Muscle layer of duodenum (tissue), 2 donors: ENCODE results near the gene MGLL.
"Not testable (repeated sequence)": the region's sequence is repeated elsewhere in the genome, so short reads cannot be mapped to it uniquely, and the experiment has no call there.

Source experiments
- H3K27ac ChIP-seq: one replicate; pipeline ENCODE4 v1.7.0; 2013; ENCODE audit warnings: mild to moderate bottlenecking, low read length
- H3K27me3 ChIP-seq: one replicate; pipeline ENCODE4 v1.7.0; 2013; ENCODE audit warnings: low read depth, mild to moderate bottlenecking, control low read depth, low read length
- H3K36me3 ChIP-seq, 2 donors: one replicate each; pipeline ENCODE4 v1.7.0; 2013; ENCODE audit warnings: low read length in 2 of 2, control low read depth in 1 of 2, mild to moderate bottlenecking in 1 of 2; ENCODE audit not compliant: insufficient read depth in 2 of 2, control insufficient read depth in 1 of 2
- H3K4me1 ChIP-seq, 2 donors: one replicate each; pipeline ENCODE4 v1.7.0; 2013; ENCODE audit warnings: low read length in 2 of 2, mild to moderate bottlenecking in 2 of 2, control low read depth in 1 of 2, moderate library complexity in 1 of 2; ENCODE audit not compliant: insufficient read depth in 2 of 2, control insufficient read depth in 1 of 2
- H3K4me3 ChIP-seq, 2 donors: one replicate each; pipeline ENCODE4 v1.7.0; 2013; ENCODE audit warnings: low read length in 2 of 2, low read depth in 1 of 2, mild to moderate bottlenecking in 1 of 2
- H3K9me3 ChIP-seq, 2 donors: one replicate each; pipeline ENCODE4 v1.7.0; 2013; ENCODE audit warnings: low read length in 2 of 2, control low read depth in 1 of 2, mild to moderate bottlenecking in 1 of 2; ENCODE audit not compliant: control insufficient read depth in 1 of 2
- donor health status: healthy.

The MGLL gene

DNA sequence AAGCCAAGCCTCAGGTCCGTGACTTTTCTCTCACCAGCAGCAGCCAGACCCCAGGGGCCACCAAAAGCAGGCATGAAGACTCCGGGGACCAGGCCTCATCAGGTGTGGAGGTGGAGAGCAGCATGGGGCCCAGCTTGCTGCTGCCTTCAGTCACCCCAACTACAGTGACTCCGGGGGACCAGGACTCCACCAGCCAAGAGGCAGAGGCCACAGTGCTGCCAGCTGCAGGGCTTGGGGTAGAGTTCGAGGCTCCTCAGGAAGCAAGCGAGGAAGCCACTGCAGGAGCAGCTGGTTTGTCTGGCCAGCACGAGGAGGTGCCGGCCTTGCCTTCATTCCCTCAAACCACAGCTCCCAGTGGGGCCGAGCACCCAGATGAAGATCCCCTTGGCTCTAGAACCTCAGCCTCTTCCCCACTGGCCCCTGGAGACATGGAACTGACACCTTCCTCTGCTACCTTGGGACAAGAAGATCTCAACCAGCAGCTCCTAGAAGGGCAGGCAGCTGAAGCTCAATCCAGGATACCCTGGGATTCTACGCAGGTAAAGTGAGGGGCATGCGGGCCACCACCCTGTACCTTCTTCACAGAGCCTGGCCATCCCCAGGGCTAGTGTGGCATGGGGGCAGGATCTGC, 161.6 kb downstream of the MGLL start:
- peaks cover 0 to under 1% of the 10 kb centered on the region in 2 donors for H3K4me1 ChIP-seq
- H3K4me3 ChIP-seq = no peak overlapping the region
- no peak overlapping the region for H3K27ac ChIP-seq
- H3K9me3 ChIP-seq = no peaks in the 10 kb centered on the region
- H3K36me3 ChIP-seq = no peaks in the 10 kb centered on the region
- H3K27me3 ChIP-seq = no peaks in the 10 kb centered on the region

DNA sequence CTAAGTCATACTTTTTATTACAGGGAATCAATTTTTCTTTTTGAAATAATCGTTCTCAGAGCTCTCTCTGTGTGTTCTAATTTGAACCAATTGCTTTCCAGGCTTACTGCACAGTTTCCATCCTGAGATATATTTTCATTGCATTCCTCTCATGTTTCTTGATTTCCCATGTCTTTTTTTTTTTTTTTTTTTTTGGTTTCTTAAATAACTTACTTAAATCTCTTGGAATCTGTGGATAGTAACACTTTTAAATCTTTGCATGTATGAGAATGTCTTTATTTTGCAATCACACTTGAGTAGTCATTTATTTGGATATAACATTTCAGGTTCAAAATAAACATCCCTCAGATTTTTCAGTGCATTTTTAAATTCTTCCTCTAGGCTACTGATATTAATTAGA, 164.1 kb downstream of the MGLL start:
- no peak overlapping the region for H3K27ac ChIP-seq

DNA sequence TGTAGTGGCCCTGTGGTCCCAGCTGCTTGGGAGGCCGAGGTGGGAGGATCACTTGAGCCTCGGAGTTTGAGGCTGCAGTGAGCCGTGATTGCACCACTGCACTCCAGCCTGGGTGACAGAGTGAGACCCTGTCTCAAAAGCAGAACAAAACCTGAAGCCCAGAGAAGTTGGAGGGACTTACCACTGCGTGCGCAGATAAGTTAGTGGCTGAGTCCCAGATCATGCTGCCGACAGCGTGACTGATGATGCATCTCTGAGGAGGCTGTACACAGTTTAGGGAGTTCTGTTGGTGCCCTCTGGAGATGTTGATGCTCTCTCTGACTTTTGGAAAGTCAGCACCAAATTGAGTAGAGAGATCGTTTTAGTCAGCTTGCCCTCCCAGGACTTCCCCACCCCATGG, 165.4 kb downstream of the MGLL start:
- Histone ChIP-seq H3K36me3 (no peaks in the 10 kb centered on the region), H3K27me3 (no peaks in the 10 kb centered on the region), H3K27ac (no peak overlapping the region), H3K4me1 (peaks cover 0 to 4% of the 10 kb centered on the region in 2 donors), H3K9me3 (no peaks in the 10 kb centered on the region), H3K4me3 (no peak overlapping the region)

More for the DNA sequence above, 164.1 kb downstream of the MGLL start:
- Histone ChIP-seq H3K9me3 (no peaks in the 10 kb centered on the region), H3K36me3 (no peaks in the 10 kb centered on the region), H3K4me1 (peaks cover 0 to 4% of the 10 kb centered on the region in 2 donors), H3K4me3 (no peak overlapping the region), H3K27me3 (no peaks in the 10 kb centered on the region)

DNA sequence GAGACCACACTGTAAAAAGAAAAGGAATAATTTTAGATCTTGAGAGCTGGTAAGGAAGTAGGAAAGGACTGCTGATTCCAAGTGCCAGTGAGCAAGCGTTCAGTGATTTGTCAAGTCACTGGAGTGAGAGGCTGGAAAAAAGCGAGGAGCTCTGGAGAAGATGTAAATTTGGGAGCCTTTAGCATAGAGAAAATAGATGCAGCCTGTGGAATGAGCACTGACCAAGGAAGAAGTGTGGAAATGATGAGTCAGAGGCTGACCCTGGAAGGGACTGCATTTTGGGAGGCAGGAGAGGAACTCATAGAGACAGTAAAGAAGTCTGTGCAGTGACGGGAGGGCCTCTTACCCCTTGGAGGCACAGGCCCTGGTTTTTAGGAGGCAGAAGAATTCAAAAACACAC, 166.7 kb downstream of the MGLL start:
- peaks cover 0 to 4% of the 10 kb centered on the region in 2 donors for H3K4me1 ChIP-seq
- no peak overlapping the region for H3K4me3 ChIP-seq
- H3K27ac ChIP-seq = no peak overlapping the region

DNA sequence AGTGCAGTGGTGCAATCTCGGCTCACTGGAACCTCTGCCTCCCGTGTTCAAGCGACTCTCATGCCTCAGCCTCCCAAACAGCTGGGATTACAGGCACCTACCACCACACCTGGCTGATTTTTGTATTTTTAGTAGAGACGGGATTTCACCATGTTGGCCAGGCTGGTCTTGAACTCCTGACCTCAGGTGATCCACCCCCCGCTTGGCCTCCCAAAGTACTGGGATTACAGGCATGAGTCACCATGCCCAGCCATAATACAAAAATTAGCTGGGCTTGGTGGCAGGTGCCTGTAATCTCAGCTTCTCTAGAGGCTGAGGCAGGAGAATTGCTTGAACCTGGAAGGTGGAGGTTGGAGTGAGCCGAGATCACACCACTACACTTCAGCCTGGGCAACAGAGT, 167.3 kb downstream of the MGLL start:
- not testable (repeated sequence) for H3K9me3 ChIP-seq, H3K36me3 ChIP-seq, H3K4me3 ChIP-seq, H3K27me3 ChIP-seq, H3K4me1 ChIP-seq, H3K27ac ChIP-seq

More for the DNA sequence above, 166.7 kb downstream of the MGLL start:
- Histone ChIP-seq H3K27me3 (no peaks in the 10 kb centered on the region), H3K36me3 (no peaks in the 10 kb centered on the region), H3K9me3 (no peaks in the 10 kb centered on the region)

DNA sequence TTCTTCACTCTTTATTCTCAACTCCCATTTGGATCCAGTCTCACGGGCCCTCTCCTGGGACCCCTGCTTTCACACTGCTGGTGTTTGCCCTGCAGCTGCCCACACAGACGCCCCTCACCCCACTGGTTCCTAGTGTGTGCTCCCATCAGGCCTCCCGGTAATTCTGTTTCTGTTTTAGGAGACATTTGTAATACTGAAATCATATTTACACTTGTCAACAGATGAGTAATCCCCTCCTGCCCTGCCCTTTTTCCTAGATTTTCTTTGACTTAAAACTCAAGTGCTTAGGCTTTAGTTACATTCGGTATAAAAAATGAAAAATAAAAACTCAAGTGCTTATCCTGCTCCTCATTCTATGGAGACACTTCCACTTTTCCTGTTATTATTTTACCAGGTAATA, 167.9 kb downstream of the MGLL start:
- H3K36me3 ChIP-seq = no peaks in the 10 kb centered on the region
- no peak overlapping the region for H3K27ac ChIP-seq
- peaks cover 0 to 4% of the 10 kb centered on the region in 2 donors for H3K4me1 ChIP-seq
- no peaks in the 10 kb centered on the region for H3K27me3 ChIP-seq
- no peaks in the 10 kb centered on the region for H3K9me3 ChIP-seq
- H3K4me3 ChIP-seq = no peak overlapping the region

DNA sequence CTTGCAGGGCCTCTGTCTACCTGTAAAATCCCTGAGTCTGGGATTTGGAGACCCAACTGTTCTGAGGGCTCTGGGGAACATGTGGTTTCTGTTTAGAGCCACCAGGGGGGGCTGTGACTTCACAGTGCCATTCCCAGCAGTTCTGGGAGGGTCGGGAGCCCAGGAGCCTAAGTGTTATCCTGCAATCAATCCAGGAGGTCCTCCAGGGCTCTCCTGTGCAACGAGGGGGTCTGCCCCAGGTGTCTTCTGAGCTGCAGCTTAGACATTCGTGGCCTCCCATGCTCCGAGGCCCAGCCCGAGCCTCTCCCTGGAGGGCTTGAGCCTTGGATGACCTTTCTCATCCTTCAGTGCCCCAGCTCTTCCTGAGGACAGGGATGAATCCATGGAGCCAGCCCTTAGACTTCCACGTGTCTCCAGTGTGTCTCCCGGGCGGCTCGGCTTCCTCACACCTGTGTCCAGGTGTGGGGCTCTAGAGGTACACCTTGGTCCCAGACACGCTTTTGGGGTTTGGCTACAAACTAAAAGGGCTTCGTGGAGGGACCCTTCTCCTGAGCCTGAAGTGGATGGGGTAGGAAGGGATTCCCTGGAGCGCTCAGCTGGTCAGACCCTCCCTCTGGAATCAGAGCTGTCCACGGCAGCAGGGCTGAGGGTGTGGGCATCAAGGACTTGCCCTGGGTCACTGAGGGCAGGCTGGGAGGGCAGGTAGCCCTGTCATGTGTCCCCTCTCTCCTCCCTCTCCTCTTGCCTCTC, 169.9 kb downstream of the MGLL start:
- H3K36me3 ChIP-seq = no peaks in the 10 kb centered on the region
- H3K27me3 ChIP-seq = no peaks in the 10 kb centered on the region
- H3K4me3 ChIP-seq = no peak overlapping the region
- no peaks in the 10 kb centered on the region for H3K9me3 ChIP-seq
- no peak overlapping the region for H3K27ac ChIP-seq
- peaks cover 0 to 4% of the 10 kb centered on the region in 2 donors for H3K4me1 ChIP-seq

DNA sequence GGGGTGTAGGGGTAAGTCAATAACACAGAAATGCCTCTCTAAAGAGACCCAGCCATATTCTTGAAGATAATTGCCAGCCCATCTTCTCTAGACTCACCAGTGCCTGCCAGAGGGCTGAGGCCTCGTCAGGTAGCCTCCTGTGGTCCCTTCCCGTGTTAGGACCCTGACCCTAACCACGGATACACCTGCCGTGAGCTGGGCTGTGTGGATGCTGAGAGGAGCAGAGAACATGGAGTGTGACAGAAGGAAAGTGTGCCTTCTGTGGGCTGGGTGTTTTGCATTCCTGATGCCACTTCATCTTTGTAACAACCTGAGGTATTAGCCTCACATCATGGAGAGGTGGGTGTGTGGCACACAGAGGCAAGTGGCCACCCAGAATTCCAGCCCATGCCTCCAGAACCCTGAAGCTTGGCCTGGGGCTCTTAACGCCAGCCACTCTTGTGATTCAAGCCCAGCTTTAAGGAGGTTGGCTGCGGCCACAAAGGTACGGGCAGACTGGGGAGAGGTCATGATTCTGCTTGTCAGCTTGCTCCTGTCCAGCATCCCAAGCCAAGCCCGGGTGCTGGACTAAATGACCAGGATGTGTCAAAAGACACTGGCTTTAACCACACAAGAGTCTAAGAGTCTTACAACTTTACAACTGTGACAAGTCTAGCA, 170.7 kb downstream of the MGLL start:
- H3K9me3 ChIP-seq = no peaks in the 10 kb centered on the region
- H3K27ac ChIP-seq = no peak overlapping the region
- H3K4me3 ChIP-seq = no peak overlapping the region
- H3K4me1 ChIP-seq = peaks cover 0 to 4% of the 10 kb centered on the region in 2 donors
- no peaks in the 10 kb centered on the region for H3K36me3 ChIP-seq
- no peaks in the 10 kb centered on the region for H3K27me3 ChIP-seq

DNA sequence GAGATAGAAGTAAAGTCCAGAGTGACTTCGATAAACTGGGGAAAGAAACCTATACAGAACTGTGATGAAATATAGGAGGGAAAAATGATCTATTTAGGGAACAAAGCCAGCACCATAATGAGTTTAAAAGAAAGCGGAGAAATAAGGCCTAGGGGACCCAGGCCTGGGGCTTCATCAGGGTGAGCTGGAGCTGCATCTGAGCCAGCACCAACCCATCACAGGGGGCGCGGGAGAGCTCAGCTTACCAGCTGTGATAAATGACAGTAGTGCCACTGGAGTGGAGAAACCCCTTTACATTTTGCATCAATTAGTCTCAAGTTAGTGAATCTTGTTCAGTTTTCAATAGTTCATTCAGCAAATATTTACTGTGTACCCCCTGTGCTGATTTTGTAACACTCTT, 172.1 kb downstream of the MGLL start:
- no peaks in the 10 kb centered on the region for H3K4me1 ChIP-seq
- H3K36me3 ChIP-seq = no peaks in the 10 kb centered on the region
- H3K27ac ChIP-seq = no peak overlapping the region
- no peaks in the 10 kb centered on the region for H3K27me3 ChIP-seq
- H3K4me3 ChIP-seq = no peak overlapping the region
- no peaks in the 10 kb centered on the region for H3K9me3 ChIP-seq

DNA sequence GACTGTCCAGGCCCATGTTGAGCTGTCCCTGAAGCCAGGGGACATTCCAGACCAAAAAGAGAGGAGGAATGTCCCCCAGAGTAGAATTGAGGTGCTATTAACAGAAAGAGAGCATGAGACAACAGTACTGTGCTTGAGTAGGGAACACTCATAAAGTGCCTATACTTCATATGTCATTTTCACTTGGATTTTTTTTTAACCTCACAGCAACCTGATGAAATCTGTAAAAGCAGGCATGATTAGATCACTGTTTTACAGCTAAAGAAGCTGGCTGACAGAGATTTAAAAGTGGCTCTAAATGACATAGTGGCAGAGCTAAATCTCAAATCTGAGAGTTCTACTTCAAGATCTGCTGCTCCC, 174.5 kb downstream of the MGLL start:
- Histone ChIP-seq H3K36me3 (no peaks in the 10 kb centered on the region), H3K4me3 (no peak overlapping the region), H3K4me1 (no peaks in the 10 kb centered on the region), H3K9me3 (no peaks in the 10 kb centered on the region), H3K27ac (no peak overlapping the region), H3K27me3 (no peaks in the 10 kb centered on the region)

DNA sequence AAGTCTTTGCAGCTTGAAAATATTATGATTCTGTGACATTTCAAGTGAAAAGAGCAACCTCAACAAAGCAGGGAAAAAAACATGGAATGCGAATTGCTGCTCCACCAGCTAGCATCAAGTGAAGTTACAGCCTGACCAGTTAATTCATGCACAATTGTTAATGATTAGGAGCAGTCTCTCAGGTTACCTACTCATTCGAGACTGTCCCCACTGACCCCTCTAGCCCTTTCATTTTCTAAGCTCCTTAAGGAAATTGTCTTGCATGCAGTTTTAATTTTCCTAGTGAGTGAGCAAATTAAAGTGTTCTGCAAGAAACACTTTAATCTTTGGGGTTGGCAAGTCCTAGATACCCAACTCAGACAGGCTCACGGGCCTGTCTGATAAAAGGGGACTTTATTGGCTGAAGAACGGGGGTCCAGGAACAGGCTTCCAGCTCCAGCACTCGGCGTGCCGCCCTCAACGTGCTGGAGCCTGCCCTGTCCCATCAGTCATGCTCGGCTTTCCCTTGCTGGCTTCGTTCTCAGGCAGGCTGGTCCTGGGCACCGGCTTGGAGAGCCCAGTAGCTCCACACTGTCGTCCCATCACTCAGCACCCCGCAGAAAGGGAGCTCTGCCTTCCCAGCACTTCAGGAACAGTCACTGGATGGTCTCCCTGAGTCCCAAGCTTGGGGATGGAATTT, 175.0 kb downstream of the MGLL start:
- H3K27me3 ChIP-seq = no peaks in the 10 kb centered on the region
- H3K27ac ChIP-seq = no peak overlapping the region
- H3K4me1 ChIP-seq = no peaks in the 10 kb centered on the region
- no peaks in the 10 kb centered on the region for H3K9me3 ChIP-seq
- no peak overlapping the region for H3K4me3 ChIP-seq
- no peaks in the 10 kb centered on the region for H3K36me3 ChIP-seq
